ENCODE measurements around the gene PGM2L1. TPM values are rescaled to one million over a fixed set of nuclear protein-coding genes. Genes with fewer than 3 reads are reported as not detected.

PGM2L1 gene
- total and polyA plus RNA-seq, 12 donors = 0.81 to 2.5 (median 1.5) TPM

GRCh38 chr11:74297484-74297883 is 100.7 kb downstream of the PGM2L1 start:
- no peak for ATAC-seq
- intact Hi-C loops (cut with DNase I) = no loop called here
- 97 to 100% methylated on average over 1 of the region's 1 CpG for WGBS, 2 donors

GRCh38 chr11:74288911-74289310 is 109.3 kb downstream of the PGM2L1 start:
- 35 to 50% methylated on average over 4 of the region's 4 CpGs for WGBS, 2 donors
- Histone ChIP-seq H3K4me3 (no peak overlapping the region), H3K4me1 (peaks cover 0 to 9% (median 0%) of the 10 kb centered on the region in 9 donors), H3K9me3 (no peaks in the 10 kb centered on the region), H3K36me3 (peaks cover 0 to 6% (median 0%) of the 10 kb centered on the region in 9 donors), H3K27ac (no peak overlapping the region), H3K27me3 (no peaks in the 10 kb centered on the region)
- intact Hi-C loops (cut with DNase I) = no loop called here
- no peak for ATAC-seq
- TF ChIP-seq CTCF (IDR thresholded peaks at IDR 0.05) = no peak
- DNase-seq = no peak

More at GRCh38 chr11:74297484-74297883, 100.7 kb downstream of the PGM2L1 start:
- no peak for DNase-seq
- Histone ChIP-seq H3K9me3 (no peaks in the 10 kb centered on the region), H3K36me3 (no peaks in the 10 kb centered on the region), H3K27me3 (peaks cover 0 to 3% (median 0%) of the 10 kb centered on the region in 7 donors), H3K4me3 (no peak overlapping the region), H3K27ac (no peak overlapping the region), H3K4me1 (peaks cover 0 to 4% (median 0%) of the 10 kb centered on the region in 9 donors)
- TF ChIP-seq CTCF (IDR thresholded peaks at IDR 0.05) = no peak

GRCh38 chr11:74288161-74288560 is 110.1 kb downstream of the PGM2L1 start:
- Histone ChIP-seq H3K4me1 (peaks cover 0 to 9% (median 0%) of the 10 kb centered on the region in 9 donors), H3K4me3 (no peak overlapping the region), H3K27me3 (no peaks in the 10 kb centered on the region), H3K36me3 (peaks cover 0 to 6% (median 0%) of the 10 kb centered on the region in 9 donors), H3K9me3 (no peaks in the 10 kb centered on the region), H3K27ac (peak overlapping the region in 1 of 10 donors; percentile 51)
- WGBS, 2 donors = 48 to 87% methylated on average over 1 of the region's 1 CpG
- TF ChIP-seq CTCF (IDR thresholded peaks at IDR 0.05) = no peak
- ATAC-seq = peak in 1 of 8 donors; percentile 90
- no peak for DNase-seq
- intact Hi-C loops (cut with DNase I) = no loop called here

GRCh38 chr11:74284466-74284865 is 113.8 kb downstream of the PGM2L1 start:
- Histone ChIP-seq H3K4me1 (peaks cover 0 to 13% (median 0%) of the 10 kb centered on the region in 9 donors), H3K4me3 (no peak overlapping the region), H3K27me3 (no peaks in the 10 kb centered on the region), H3K9me3 (no peaks in the 10 kb centered on the region), H3K27ac (no peak overlapping the region), H3K36me3 (peaks cover 0 to 6% (median 0%) of the 10 kb centered on the region in 9 donors)
- intact Hi-C loops (cut with DNase I) = no loop called here
- WGBS, 2 donors = 71 to 75% methylated on average over 2 of the region's 2 CpGs
- DNase-seq (no peak), ATAC-seq (no peak)
- no peak for TF ChIP-seq CTCF (IDR thresholded peaks at IDR 0.05)

All from heart right ventricle (tissue), 16 donors.